ENCODE results near the gene KRT34.
"Not testable (repeated sequence)": the region's sequence is repeated elsewhere in the genome, so short reads cannot be mapped to it uniquely, and the experiment has no call there.

The KRT34 gene

DNA sequence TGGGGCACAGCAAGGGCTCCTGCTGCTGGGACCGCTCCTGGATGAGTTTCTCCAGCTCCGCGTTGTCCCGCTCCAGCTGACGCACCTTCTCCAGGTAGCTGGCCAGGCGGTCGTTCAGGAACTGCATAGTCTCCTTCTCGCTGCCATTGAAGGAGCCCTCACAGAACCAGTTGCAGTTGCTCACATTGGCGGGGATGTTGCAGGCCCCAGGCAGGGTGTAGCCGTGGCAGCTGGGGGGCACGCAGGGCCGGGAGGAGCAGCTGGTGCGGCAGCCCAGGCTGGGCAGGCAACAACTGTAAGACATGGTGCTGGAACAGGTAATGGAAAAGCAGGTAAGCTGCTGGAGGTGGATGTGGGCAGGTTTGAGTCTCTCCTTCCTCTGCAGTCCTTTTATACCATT, at the start of gene KRT34:
Gene KRT34 (minus strand): TSS at position 364 of the 400 bp plus-strand sequence. CDS start 60 bp downstream, at position 304.
- DNase-seq: not testable (repeated sequence)

DNA sequence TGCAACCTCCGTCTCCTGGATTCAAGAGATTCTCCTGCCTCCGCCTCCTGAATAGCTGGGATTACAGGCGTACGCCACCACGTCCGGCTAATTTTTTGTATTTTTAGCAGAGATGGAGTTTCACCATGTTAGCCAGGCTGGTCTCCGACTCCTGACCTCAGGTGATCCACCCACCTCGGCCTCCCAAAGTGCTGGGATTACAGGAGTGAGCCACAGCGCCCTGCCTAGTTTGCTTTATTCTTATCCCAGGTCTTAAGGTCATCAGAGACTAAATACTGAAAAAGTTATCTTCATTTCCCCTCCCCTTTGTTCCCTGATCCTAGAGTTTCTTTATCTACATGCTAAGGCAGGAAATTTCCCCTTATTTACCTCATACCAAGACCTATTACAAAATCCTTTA, 48.3 kb upstream of the KRT34 start:
- not testable (repeated sequence) for DNase-seq

DNA sequence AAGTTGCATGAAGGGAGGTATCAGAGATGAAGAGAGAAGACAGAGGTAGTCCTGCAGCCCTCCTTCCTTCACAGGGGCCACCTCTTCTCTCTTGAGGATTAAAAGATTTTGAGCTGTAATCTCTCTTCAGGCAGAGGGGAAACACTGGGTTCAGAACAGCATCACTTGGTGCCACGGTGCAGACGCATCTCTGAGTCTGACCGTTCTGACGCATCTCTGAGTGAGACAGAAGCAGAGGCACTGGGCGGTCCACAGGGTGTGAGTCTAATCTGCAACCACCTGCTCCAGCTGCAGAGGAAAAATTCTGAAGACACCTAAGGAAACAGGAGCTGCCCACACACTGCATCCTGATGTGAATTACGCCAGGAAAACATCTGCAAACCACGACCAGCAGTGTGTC, 47.6 kb upstream of the KRT34 start:
- DNase-seq: no peak

DNA sequence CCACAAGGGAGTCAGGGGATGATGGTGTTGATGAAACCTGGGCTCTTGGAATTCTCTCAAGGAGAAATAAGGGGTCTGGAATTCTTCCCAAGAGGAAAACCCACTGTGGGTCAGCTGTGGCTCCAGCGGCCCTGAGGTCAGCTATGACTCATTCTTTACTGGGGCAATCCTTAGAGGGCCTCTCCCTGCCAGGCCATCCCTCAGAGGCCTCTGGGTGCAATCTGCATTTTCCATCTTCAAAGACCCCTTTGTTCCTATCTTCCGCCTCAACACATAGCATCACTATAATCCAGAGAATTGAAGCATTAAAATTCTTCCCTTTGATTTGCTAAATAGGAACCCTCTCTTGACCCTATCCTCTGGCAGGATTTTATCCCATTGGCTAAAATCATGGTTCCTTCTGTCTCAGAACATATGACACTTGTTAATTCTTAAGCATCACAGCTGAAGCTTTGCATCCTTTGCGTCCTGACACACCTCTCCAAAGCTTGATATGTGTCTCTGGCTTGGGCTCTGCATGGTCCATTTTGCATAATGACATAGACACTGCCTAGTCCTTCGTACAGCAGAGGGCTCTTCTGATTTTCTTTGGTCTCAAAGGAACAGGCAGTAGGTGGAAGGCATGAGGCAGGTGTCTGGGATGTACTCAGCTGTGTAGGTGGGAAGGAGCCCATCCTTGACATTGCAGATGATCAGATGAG, 46.6 kb upstream of the KRT34 start:
- no peak for DNase-seq

- DNase-seq: no peak
Measured at GRCh38 chr17:41424111-41424635, 42.1 kb upstream of the KRT34 start, which contains the start of gene KRT37. Gene KRT37, minus strand, starts transcription at chr17:41424585. Its CDS starts 62 bp downstream, at chr17:41424523.

DNA sequence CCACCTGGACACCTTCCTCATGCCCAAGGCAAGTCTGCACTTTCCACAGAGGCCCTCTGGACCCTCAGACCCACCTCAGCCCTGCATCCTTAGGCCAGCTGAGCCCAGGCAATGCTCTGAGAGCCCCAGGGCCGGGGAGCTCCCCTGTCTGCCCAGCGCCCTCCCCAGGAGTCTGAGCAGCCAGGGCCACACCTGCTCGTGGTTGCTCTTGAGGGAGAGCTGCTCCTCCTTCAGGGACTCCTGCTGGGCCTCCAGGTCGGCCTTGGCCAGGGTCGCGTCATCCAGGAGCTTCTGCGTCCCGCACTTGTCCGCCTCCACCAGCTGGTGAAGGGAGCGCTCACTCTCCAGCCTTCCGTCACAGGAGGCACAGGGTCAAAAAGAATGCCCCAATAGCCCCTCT, 40.5 kb upstream of the KRT34 start:
- not testable (repeated sequence) for DNase-seq

DNA sequence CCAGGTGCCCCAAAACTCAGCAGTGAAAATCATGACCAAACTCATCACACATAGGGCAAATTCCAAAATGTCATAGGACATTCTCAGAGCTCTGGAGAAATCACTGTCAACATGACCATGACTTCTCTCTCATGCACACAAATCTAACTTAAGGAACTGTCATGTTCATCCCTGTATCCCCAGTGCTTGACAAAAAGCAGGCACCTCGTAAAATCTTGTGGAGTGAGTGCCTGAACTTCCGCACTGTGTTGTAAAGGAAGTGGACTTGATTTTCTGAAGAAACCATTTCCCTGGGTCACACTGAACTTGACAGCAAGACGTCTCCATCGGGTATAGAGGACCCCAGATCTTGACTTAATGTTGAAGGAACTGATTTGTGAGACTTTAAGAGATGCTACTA, 39.5 kb upstream of the KRT34 start:
- no peak for DNase-seq

- DNase-seq: no peak
Measured at GRCh38 chr17:41421116-41421515, 39.0 kb upstream of the KRT34 start.

DNA sequence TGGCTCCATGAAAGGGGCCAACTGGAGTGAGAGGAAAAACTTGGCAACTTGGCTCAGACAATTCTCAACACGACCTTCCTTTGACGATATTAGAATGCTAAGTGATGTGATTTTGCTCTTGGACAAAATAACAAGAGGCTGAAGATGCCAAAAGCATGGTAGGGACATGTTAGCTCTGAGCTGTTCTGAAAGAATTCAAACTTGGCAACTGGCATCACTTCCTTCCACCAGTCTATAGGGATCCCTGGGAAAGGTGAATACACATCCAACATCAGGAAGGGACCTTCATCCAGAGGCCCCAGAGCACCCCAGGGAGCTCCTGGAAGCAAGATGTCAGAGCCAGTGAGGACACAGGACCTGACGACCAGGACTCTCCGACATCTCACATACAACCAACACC, 38.0 kb upstream of the KRT34 start:
- DNase-seq: no peak

GRCh38 chr17:41419716-41420115, 37.6 kb upstream of the KRT34 start:
- DNase-seq: no peak

GRCh38 chr17:41418116-41418860, 36.2 kb upstream of the KRT34 start:
- no peak for DNase-seq

DNA sequence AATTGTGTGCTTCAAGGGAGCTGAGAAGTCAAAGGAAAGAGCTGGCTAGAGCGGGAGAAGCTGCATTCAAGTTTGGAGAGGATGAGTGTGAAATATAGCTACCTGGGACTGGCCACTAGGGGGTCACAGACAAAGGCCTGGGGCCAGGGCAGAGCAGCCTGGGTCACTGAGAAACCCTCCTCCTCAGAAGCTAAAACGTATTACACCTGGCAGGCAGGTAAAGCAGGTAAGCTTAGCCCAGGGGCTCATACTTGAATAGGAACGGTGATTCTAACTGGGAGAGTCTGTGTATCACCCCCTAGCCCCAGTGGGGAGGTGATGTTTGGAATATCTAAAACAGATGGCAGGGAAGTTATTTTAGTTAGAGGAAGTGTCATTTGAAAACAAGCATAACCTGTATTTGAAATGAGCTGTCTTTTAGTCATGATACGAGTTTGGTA, 35.5 kb upstream of the KRT34 start:
- no peak for DNase-seq

DNA sequence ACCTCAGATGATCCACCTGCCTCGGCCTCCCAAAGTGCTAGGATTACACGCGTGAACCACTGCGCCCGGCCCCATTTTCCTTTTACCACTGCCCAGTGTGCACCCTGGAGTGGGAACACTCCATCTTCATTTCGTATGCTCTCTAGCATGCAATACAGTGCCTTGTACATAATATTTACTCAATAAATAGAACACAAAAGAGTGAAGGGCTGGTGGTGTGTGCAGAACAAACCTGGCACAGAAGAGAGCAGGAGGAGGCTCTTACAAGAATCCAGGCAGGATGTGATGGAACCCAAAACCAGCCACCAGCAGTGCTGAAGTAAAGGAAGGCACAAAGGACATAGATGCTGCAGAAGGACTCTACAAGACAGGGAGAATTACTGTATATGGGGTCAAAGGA, 35.0 kb upstream of the KRT34 start:
- no peak for DNase-seq

- DNase-seq: no peak
Measured at GRCh38 chr17:41416479-41416878, 34.4 kb upstream of the KRT34 start.

DNA sequence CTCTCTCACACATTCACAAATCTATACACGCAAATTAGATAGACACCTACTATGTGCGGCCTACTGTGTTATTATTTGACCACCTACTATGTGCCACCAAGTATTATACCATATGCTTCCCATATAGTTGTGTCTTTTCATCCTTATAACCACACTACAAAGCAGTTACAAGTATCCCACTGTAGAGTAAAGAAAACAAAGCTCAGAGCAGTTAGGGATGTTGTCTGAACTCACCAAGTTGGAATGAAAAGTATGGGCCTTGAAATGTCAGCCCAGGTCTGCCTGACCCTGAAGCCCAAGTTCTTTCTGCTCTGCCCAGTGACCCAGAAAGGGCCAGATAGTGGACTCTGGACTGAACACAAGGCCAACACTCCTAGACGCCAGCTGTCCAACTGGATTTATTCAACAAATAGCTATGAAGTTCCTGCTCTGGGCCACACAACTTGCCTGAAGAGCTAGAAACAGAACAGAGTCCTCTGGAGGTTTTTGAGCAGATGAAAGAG, 33.8 kb upstream of the KRT34 start:
- no peak for DNase-seq

DNA sequence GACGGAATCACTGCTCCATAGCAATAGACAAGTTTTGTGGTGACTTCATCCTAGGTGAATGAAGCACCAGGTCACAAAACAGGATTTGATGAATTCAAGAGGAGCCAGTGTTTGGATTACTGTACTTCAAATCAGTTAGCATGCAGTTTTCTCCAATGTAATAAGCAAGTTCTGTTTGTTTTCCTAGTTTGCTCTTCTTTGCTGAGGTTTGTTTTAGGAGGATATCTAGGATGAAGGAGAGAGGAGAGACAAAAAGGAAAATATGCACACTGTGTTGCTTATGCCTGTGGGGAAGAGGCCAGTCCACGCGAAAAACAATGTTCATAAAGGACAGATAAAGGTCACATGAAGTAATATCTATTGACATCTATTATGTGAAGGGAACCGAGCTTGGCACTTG, 33.3 kb upstream of the KRT34 start:
- DNase-seq: no peak

- no peak for DNase-seq
Measured at GRCh38 chr17:41413982-41414381, 31.9 kb upstream of the KRT34 start.

- DNase-seq: no peak
Measured at GRCh38 chr17:41413353-41413957, 31.3 kb upstream of the KRT34 start.

DNA sequence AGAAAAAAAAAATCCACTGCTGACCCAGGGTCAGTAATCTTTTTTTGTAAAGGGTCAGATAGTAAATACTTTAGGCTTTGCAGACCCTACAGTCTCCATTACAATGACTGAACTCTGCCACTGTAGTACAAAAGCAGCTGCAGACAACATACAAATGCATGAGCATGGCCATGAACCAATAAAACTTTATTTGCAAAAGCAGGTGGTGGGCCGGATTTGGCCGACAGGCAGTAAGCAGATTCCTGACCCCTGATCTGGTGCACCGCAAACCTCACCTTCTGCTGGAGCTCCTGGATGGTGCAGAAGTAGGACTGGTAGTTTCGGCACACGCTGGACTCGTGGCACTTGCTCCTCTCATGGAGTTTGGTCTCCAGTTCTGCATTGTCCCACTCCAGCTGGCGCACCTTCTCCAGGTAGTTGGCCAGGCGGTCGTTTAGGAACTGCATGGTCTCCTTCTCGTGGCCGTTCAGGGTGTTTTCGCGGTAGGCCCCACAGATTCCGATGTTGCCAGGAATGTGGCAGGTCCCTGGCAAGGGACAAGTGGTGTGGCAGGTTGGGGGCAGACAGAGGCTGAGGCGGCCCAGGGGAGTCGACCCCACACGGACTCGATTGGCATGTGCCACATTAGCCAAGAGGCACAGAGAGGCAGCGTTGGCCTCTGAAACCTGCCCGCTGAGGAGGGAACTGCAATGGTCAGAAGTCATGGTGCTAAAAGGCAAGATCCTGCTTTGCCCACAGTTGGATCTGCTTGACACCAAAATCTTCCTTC, 29.1 kb upstream of the KRT34 start:
- DNase-seq: no peak

DNA sequence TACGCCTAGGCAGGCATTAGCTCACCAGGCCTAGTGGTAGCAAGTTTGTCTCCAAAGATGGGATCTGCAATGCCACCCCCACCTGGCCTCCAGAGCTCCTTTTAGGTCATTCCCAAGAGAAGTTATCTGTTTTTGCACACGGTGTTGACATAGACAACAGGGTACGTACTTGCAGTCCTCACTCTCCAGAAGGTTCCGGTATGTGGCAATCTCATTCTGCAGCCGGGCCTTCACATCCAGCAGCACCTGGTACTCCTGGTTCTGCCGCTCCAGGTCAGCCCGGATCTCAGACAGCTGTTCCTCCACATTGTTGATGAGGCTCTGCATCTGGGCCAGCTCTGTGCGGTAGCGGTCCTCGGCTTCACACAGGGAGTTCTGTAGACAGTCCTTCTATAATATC, 25.1 kb upstream of the KRT34 start:
- DNase-seq: no peak

GRCh38 chr17:41406205-41406604, 24.1 kb upstream of the KRT34 start:
- no peak for DNase-seq

DNA sequence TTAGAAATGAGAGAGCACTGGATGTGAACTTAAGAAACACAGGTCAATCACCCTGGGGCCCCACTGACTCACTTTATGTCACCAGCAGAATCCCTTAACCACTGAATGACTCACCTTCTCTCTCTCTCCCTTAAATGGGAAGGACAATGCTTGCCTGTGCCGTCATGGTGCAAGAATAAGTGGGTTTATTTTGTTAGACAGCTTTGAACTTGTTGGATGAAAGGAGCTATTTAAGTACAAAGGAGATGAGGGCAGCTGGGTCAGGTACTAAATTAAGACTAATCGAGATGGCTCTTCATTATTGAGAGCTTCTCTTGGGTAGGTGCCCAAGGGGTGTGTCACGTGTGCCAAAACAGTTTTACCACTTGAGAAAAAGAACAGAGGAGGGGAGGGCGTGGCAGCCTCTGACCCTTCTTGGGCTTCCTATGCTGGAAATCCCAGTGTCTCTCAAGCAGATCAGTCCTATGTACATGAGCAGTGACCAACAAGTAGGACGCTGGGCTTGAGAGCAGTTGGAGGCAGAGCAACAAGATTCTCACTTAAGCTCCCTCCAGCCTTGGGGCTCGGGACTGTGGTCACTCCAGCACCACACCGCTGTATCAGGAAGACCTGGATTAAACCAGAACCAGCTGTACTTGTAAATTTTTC, 22.0 kb upstream of the KRT34 start:
- DNase-seq: no peak
